HepG2 (cell line): Measurements from ENCODE around the gene TOP3B. TPM values are rescaled to one million over a fixed set of nuclear protein-coding genes. Genes with fewer than 3 reads are reported as not detected.

Experiments used
- ATAC-seq: fragments of 200-7000 bp; cut with Tn5 transposase; 3 replicates; pipeline ENCODE4 v1.9.1; 2020; ENCODE audit warnings: mild to moderate bottlenecking, moderate library complexity
- BruUV-seq: library from RNA; stranded (reverse); fragments of 400-500 nt; replicated peaks from 2 replicates; lab custom pipeline; 2021; lab: Mats Ljungman, UMichigan
- CTCF ChIA-PET: fragments of 300-600 bp; formaldehyde crosslinking; extraction: SDS; loops from one replicate; lab custom pipeline; 2021; ENCODE audit warnings: low total read pairs, inconsistent platforms, low intra/inter-chr PET ratio; lab: Yijun Ruan, JAX
- POLR2A ChIA-PET: fragments of 350-600 bp; sonication (Branson Sonifier 250); formaldehyde crosslinking; loops from one replicate; lab custom pipeline; 2020; ENCODE audit warnings: antibody characterized with exemption, inconsistent platforms; lab: Yijun Ruan, JAX
- DNase-seq: peaks from one replicate; pipeline ENCODE4 v3.0.0-alpha.2; 2015; ENCODE audit warnings: low spot score
- FAIRE-seq: peaks from 3 replicates; lab custom pipeline; 2011; peaks lifted over from hg19 to GRCh38; lab: Jason Lieb, UNC
- H2AFZ ChIP-seq: one replicate; pipeline ENCODE4 v1.6.1; 2011; ENCODE audit warnings: low read length, inconsistent platforms
- H3K27ac ChIP-seq: fragments of 300-600 bp; 3 replicates; pipeline ENCODE4 v1.8.0; 2011; ENCODE audit warnings: mixed run types, mild to moderate bottlenecking, mixed read lengths, low read length, inconsistent platforms; ENCODE audit not compliant: insufficient read depth; ENCODE audit errors: extremely low read length
- H3K27me3 ChIP-seq, 2 experiments: fragments of 200-600 bp in 1 of 2; 2 replicates in 1 of 2; 3 replicates in 1 of 2; pipeline versions ENCODE4 v1.6.0 to v1.8.0; 2011; ENCODE audit warnings: low read length in 2 of 2, mild to moderate bottlenecking in 2 of 2, moderate library complexity in 2 of 2, inconsistent platforms in 1 of 2; ENCODE audit not compliant: insufficient read depth in 2 of 2, control insufficient read depth in 1 of 2
- H3K36me3 ChIP-seq, 2 experiments: fragments of 200-600 bp in 1 of 2; replicated peaks in 1 of 2; 2 replicates in 1 of 2; 3 replicates in 1 of 2; pipeline versions ENCODE4 v1.5.1 to v1.8.0; 2011; ENCODE audit warnings: low read length in 2 of 2, inconsistent platforms in 1 of 2; ENCODE audit not compliant: insufficient read depth in 2 of 2, control insufficient read depth in 1 of 2
- H3K4me1 ChIP-seq: 2 replicates; pipeline ENCODE4 v1.5.1; 2012; ENCODE audit warnings: low read length, inconsistent platforms; ENCODE audit not compliant: insufficient read depth
- H3K4me2 ChIP-seq: 2 replicates; pipeline ENCODE4 v1.6.0; 2011; ENCODE audit warnings: low read depth, low read length, inconsistent platforms
- H3K4me3 ChIP-seq, 3 experiments: fragments of 200-600 bp in 1 of 3; sonication (generic), shearing (Covaris generic) in 1 of 3; replicated peaks in 1 of 3; 2 replicates each; pipeline ENCODE4 v1.5.1; 2011 to 2016; ENCODE audit warnings: low read length in 3 of 3, inconsistent platforms in 2 of 3, low read depth in 2 of 3, mild to moderate bottlenecking in 2 of 3, control low read depth in 1 of 3, mixed read lengths in 1 of 3; ENCODE audit not compliant: insufficient read depth in 1 of 3
- H3K79me2 ChIP-seq: one replicate; pipeline ENCODE4 v1.6.1; 2011; ENCODE audit warnings: low read length, inconsistent platforms; ENCODE audit not compliant: insufficient read depth
- H3K9ac ChIP-seq: 2 replicates; pipeline ENCODE4 v1.6.0; 2011; ENCODE audit warnings: mild to moderate bottlenecking, low read depth, low read length, inconsistent platforms; ENCODE audit not compliant: insufficient read depth
- H3K9me3 ChIP-seq: 2 replicates; pipeline ENCODE4 v1.5.1; 2012; ENCODE audit warnings: mild to moderate bottlenecking, low read length
- H4K20me1 ChIP-seq: 2 replicates; pipeline ENCODE4 v1.6.0; 2011; ENCODE audit warnings: inconsistent platforms, mild to moderate bottlenecking, low read length, moderate library complexity; ENCODE audit not compliant: insufficient read depth
- BRD4 ChIP-seq: sonication (generic); formaldehyde crosslinking; IDR thresholded peaks from 2 replicates; pipeline ENCODE4 v1.4.0; 2020; ENCODE audit warnings: missing genetic modification reagents
- CHD2 ChIP-seq: IDR thresholded peaks from 2 replicates; pipeline ENCODE4 v1.6.1; 2011; ENCODE audit warnings: low read depth, low read length, improper control_type of control experiment
- HDAC1 ChIP-seq: sonication (generic); formaldehyde crosslinking; IDR thresholded peaks from 2 replicates; pipeline ENCODE4 v1.5.1; 2020; ENCODE audit warnings: mild to moderate bottlenecking, missing genetic modification reagents
- HIVEP1 ChIP-seq: sonication (generic); formaldehyde crosslinking; IDR thresholded peaks from 2 replicates; pipeline ENCODE4 v1.4.0; 2020; ENCODE audit warnings: mild to moderate bottlenecking, missing genetic modification reagents
- HMG20B ChIP-seq: conservative IDR thresholded peaks from 2 replicates; pipeline ENCODE4 v1.6.1; 2016; ENCODE audit warnings: missing genetic modification reagents, missing compliant biosample characterization
- PCBP2 ChIP-seq: fragments of 200-400 bp; formaldehyde crosslinking; optimal IDR thresholded peaks from 2 replicates; pipeline ENCODE3; 2018; ENCODE audit warnings: low read length, low read depth; ENCODE audit not compliant: poor library complexity, severe bottlenecking
- TAF15 ChIP-seq: fragments of 200-400 bp; formaldehyde crosslinking; IDR thresholded peaks from one replicate; pipeline ENCODE4 v1.6.1; 2018; ENCODE audit warnings: mild to moderate bottlenecking, low read depth, low read length; ENCODE audit not compliant: poor library complexity, severe bottlenecking
- ZNF367 ChIP-seq: sonication (generic); formaldehyde crosslinking; IDR thresholded peaks from 2 replicates; pipeline ENCODE4 v1.4.0; 2020; ENCODE audit warnings: missing genetic modification reagents, borderline replicate concordance
- ZNF549 ChIP-seq: sonication (generic); formaldehyde crosslinking; IDR thresholded peaks from 2 replicates; pipeline ENCODE4 v1.5.0; 2020; ENCODE audit warnings: missing genetic modification reagents
- ZNF629 ChIP-seq: sonication (generic); formaldehyde crosslinking; conservative IDR thresholded peaks from 2 replicates; pipeline ENCODE4 v1.5.0; 2020; ENCODE audit warnings: missing genetic modification reagents
- ZNF768 ChIP-seq: sonication (generic); formaldehyde crosslinking; IDR thresholded peaks from 2 replicates; pipeline ENCODE4 v1.4.0; 2020; ENCODE audit warnings: missing genetic modification reagents
- ZZZ3 ChIP-seq: sonication (generic); formaldehyde crosslinking; IDR thresholded peaks from 2 replicates; pipeline ENCODE4 v1.4.0; 2020; ENCODE audit warnings: missing genetic modification reagents, mild to moderate bottlenecking, borderline replicate concordance
- WGBS: methylation state at CpG from one replicate; pipeline ENCODE4 v1.1.6; 2017; ENCODE audit warnings: low lambda C conversion rate; 5-methylcytosine and 5-hydroxymethylcytosine counted together
- in situ Hi-C: cut with HindIII; loops from 2 replicates; pipeline ENCODE4 v1.10.0; 2017; ENCODE audit warnings: low pct_unique_long_range_greater_than_20kb; ENCODE audit not compliant: extremely low pct_ligation_motif_present
- intact Hi-C: fragments of 100-400 bp; cut with micrococcal nuclease; formaldehyde crosslinking; loops from one replicate; pipeline ENCODE4 v1.10.0; 2022; ENCODE audit not compliant: unreplicated experiment
- polyA plus RNA-seq, 8 experiments: library from polyadenylated mRNA; depleted of rRNA in 3 of 8; stranded (reverse) in 7 of 8; unstranded in 1 of 8; fragments of >200 nt; fragmentation: Illumina TruSeq in 4 of 8; extraction: Trizol in 4 of 8; gene quantifications; 2 replicates each; pipeline versions ENCODE4 v1.2.1 to v1.2.3, GENCODE V29; 2011 to 2016; ENCODE audit warnings: low read depth in 4 of 8, missing spikeins in 1 of 8, mixed read lengths in 1 of 8; ENCODE audit not compliant: insufficient read depth in 1 of 8
- total RNA-seq, 5 experiments: library from RNA; depleted of rRNA; stranded (reverse); fragments of >200 nt; fragmentation: Illumina TruSeq; extraction: Trizol; gene quantifications; 2 replicates each; pipeline ENCODE4 v1.2.3, GENCODE V29; 2016; ENCODE audit warnings: low read depth in 1 of 5

TOP3B gene
- total and polyA plus RNA-seq, 2 of the 13 experiments (the other 11 are each of a cell fraction or from before 2014, with no cell fraction given): 28.5 to 29.7 TPM

- TF ChIP-seq ZZZ3 (CRISPR knock-in tag): no peak
- no peak for TF ChIP-seq HDAC1 (CRISPR knock-in tag)
- TF ChIP-seq HMG20B (CRISPR knock-in tag): no peak
- no peak for TF ChIP-seq TAF15
- no peak for TF ChIP-seq ZNF367 (CRISPR knock-in tag)
- no peak for TF ChIP-seq CHD2
- no peak for TF ChIP-seq ZNF768 (CRISPR knock-in tag)
- TF ChIP-seq PCBP2: no peak
- no peak for TF ChIP-seq ZNF549 (CRISPR knock-in tag)
- no peak for TF ChIP-seq BRD4
These were observed 49.2 kb downstream of the TOP3B start (continued) for GRCh38 chr22:21933413-21933812.

DNA sequence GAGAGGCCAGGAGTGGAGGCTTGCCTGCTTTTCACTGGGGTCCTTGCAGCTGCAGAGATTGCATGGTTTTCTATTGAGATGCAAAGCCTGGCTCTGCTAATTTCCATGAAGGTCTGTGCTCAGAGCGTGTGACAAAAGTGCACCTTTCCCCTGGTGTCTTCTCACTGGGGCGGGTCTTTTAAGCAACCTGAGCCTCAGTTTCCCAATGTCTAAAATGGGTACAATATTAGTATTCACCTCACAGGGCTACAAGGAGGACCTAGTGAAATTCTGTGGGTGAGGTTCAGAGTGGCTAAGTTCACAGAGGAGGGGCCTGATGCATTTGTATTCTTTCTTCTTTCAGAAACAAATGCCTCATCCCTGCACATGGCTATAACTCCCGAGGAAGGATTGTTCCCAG, 50.2 kb downstream of the TOP3B start:
- WGBS: 95% methylated on average over 3 of the region's 3 CpGs
- H3K4me3 ChIP-seq: no peak overlapping the region
- H3K36me3 ChIP-seq: peaks cover 8 to 55% of the 10 kb centered on the region in 2 experiments; a peak in 4 of 5 replicates
- no peak overlapping the region for H3K4me2 ChIP-seq
- DNase-seq (no peak), FAIRE-seq (no peak), ATAC-seq (no peak)
- BruUV-seq: no TSS peak
- no peaks in the 10 kb centered on the region for H3K79me2 ChIP-seq
- H3K27me3 ChIP-seq: no peaks in the 10 kb centered on the region
- TF ChIP-seq HIVEP1 (CRISPR knock-in tag) (no peak), ZNF629 (CRISPR knock-in tag) (peak; percentile 85)
- no peaks in the 10 kb centered on the region for H3K9me3 ChIP-seq
- 0 out of 2 replicates have a peak, but pooled peaks cover 4% of the 10 kb centered on the region for H3K4me1 ChIP-seq
- ChIA-PET POLR2A (no interaction called here), CTCF (no interaction called here)
- in situ Hi-C loops: no loop called here
- intact Hi-C loops: no loop called here
- H3K9ac ChIP-seq: no peak overlapping the region
- no peak overlapping the region for H3K27ac ChIP-seq
- no peak overlapping the region for H2AFZ ChIP-seq
- H4K20me1 ChIP-seq: no peaks in the 10 kb centered on the region
